Jurkat, Clone E6-1 (cell line): ENCODE data around the gene KRTAP22-1. TPM values are rescaled to one million over a fixed set of nuclear protein-coding genes. Genes with fewer than 3 reads are reported as not detected.

Experiments
- DNase-seq: peaks from one replicate; pipeline ENCODE4 v3.0.0-alpha.2; 2011; ENCODE audit warnings: low read depth, low spot score
- H3K4me3 ChIP-seq: 2 replicates; pipeline ENCODE4 v1.5.1; 2011; ENCODE audit warnings: mild to moderate bottlenecking, low read length, control low read depth, moderate library complexity
- polyA plus RNA-seq: library from polyadenylated mRNA; unstranded; fragments of >200 nt; gene quantifications from one replicate; pipeline ENCODE4 v1.2.1, GENCODE V29; 2012; ENCODE audit warnings: missing spikeins; ENCODE audit not compliant: insufficient read length, insufficient read depth

KRTAP22-1 gene
- polyA plus RNA-seq, result not detected

DNA sequence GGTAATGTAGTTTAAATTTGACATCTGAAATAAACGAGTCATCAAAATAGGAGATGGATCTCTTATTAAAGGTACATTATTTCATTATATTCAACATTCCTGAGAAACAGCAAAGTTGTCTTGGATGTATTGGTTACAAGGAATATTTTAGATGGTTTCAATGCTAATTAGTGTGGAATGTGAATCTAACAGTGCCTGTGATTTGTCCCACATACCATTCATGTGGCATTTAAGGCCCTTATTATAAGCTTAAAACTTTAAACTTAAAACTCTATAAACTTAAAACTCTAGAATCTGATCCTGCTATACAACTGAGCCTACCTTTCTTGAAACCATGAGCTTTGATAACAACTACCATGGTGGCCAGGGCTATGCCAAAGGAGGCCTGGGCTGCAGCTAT is at the start of gene KRTAP22-1:
Gene KRTAP22-1, plus strand, starts transcription at position 301 of the 400 bp plus-strand sequence.
- no peak within 1 kb of the TSS for H3K4me3 ChIP-seq
- no peak for DNase-seq

DNA sequence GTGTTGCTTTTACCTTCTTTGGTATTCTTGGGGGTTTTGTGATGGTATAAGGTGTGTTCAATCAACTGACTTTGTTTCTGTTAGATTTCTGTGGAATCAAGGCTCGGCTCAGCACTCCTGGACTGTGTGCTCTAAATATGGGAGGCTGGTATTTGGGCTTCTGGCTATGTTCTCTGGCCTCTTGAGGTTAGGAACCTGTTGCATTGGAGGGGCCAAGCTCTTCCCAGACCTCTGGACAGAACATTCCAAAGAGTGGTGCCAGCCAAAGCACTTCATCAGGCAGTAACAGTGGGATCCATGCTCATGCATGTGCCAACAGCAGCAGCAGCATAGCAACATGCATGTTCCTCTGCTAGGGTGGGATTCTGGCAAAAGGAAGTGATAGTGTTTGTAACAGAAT is 48.1 kb upstream of the KRTAP22-1 start:
- DNase-seq, result no peak
- no peak overlapping the region for H3K4me3 ChIP-seq

GRCh38 chr21:30555095-30555494 is 45.8 kb upstream of the KRTAP22-1 start:
- H3K4me3 ChIP-seq, result no peak overlapping the region
- no peak for DNase-seq

GRCh38 chr21:30561264-30561895 is 39.5 kb upstream of the KRTAP22-1 start, which contains the start of gene KRTAP19-7:
TSS of gene KRTAP19-7 (minus strand) at chr21:30561314. CDS start at chr21:30561289, 25 bp downstream.
- H3K4me3 ChIP-seq, result no peak within 1 kb of the TSS
- DNase-seq, result no peak

- no peak for DNase-seq
- no peak overlapping the region for H3K4me3 ChIP-seq
Measured at GRCh38 chr21:30561957-30562356, 38.9 kb upstream of the KRTAP22-1 start.

DNA sequence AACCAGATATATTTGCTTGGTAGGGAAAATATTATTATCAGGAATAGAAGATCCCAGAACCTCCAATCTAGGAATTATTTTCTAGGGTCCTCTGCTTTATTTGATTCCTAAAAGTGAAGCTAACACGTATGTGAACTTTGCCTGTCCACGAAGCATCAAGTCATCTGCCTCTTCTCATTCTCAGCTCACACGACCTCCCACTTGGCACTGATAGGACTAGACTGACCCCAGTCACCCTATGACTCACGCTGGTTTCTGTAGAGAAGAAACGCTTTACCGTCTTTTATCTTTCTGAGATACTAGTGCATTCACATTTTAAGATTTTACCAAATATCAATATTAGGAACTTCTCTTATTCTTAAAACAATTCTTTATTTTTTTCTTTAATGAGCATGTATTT is 37.8 kb upstream of the KRTAP22-1 start:
- DNase-seq, result no peak
- H3K4me3 ChIP-seq, result no peak overlapping the region

DNA sequence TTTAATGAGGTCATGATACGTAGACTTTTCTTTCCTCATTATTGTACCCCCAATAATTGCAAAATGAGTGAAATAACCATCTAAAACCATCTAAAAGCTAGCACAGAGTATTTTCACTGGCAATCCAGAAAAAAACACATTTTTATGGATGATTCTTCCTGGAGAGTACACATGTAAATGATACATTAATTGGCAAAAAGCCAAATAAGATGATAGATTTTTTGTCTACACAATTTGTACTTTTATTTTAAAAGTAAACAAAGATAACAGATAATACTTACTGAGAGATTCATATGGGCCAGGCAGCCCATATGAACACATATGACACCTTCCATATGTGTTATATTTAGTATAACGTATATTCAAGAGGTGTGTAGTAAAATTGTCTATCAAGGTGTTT is 37.3 kb upstream of the KRTAP22-1 start:
- H3K4me3 ChIP-seq, result no peak overlapping the region
- no peak for DNase-seq

- no peak for DNase-seq
- no peak overlapping the region for H3K4me3 ChIP-seq
Measured at GRCh38 chr21:30567617-30568016, 33.3 kb upstream of the KRTAP22-1 start.

- no peak overlapping the region for H3K4me3 ChIP-seq
- no peak for DNase-seq
Measured at GRCh38 chr21:30577766-30578165, 23.1 kb upstream of the KRTAP22-1 start.

GRCh38 chr21:30579346-30579745 is 21.5 kb upstream of the KRTAP22-1 start:
- no peak overlapping the region for H3K4me3 ChIP-seq
- DNase-seq, result no peak

DNA sequence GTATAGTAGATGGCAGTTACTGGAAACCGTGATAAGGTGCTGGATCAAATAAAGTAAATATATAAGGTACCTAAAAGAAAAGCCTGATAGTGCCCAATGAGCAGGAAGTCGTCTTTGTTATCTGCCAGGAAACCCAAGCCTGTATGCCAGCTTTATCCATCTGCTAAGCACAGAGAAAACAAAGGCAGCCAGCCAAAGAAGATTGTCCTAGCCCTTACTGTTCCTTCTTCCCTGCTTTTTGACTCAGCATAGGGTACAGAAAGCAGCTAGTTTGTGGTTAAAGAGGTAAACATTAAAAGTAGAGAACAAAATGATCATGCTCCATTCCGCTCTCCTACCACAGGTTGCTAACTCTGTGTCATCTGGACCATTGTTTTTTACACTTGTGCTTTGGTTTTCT is 20.8 kb upstream of the KRTAP22-1 start:
- H3K4me3 ChIP-seq, result no peak overlapping the region
- no peak for DNase-seq

- no peak for DNase-seq
- H3K4me3 ChIP-seq, result no peak overlapping the region
Measured at GRCh38 chr21:30582870-30583269, 18.0 kb upstream of the KRTAP22-1 start.

GRCh38 chr21:30590297-30590696 is 10.6 kb upstream of the KRTAP22-1 start, which contains the start of gene KRTAP22-2:
TSS of gene KRTAP22-2 (minus strand) at chr21:30590397.
- DNase-seq, result no peak
- H3K4me3 ChIP-seq, result no peak within 1 kb of the TSS

GRCh38 chr21:30592140-30592539 is 8.7 kb upstream of the KRTAP22-1 start, which contains the start of gene KRTAP6-3:
TSS of gene KRTAP6-3 (plus strand) at chr21:30592440. CDS start at chr21:30592446, 6 bp downstream.
- no peak for DNase-seq

GRCh38 chr21:30598802-30599201 is 2.1 kb upstream of the KRTAP22-1 start, which contains the start of gene KRTAP6-2:
TSS of gene KRTAP6-2 (minus strand) at chr21:30598902. CDS start at chr21:30598874, 28 bp downstream.
- DNase-seq, result no peak
- H3K4me3 ChIP-seq, result no peak within 1 kb of the TSS

More at GRCh38 chr21:30592140-30592539, 8.7 kb upstream of the KRTAP22-1 start, which contains the start of gene KRTAP6-3:
- no peak within 1 kb of the TSS for H3K4me3 ChIP-seq

DNA sequence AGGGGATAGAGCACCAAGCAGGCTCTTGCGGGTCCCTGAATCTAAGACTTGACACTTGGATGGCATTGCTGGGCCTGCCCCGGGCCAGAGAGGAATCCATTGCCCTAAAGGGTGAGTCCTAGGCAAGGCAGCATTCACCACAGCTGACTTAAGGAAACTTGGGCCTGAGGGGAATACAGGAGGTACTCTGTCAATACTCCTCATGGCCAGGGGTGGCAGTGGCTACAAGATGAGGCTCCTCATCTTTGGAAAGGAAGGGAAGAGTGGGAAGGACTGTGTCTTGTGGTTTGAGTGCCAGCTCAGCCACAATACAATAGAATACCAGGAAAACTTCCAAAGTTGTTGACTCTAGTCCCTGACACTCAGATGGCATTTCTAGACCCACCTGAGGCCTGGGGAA is 5.1 kb downstream of the KRTAP22-1 start:
- DNase-seq, result no peak

GRCh38 chr21:30612132-30612531 is 11.2 kb downstream of the KRTAP22-1 start:
- no peak for DNase-seq
- H3K4me3 ChIP-seq, result no peak overlapping the region

More for the DNA sequence above, 5.1 kb downstream of the KRTAP22-1 start:
- H3K4me3 ChIP-seq, result no peak overlapping the region

GRCh38 chr21:30613836-30614235 is 12.9 kb downstream of the KRTAP22-1 start, which contains the start of gene KRTAP6-1:
TSS of gene KRTAP6-1 (minus strand) at chr21:30613930. CDS start at chr21:30613904, 26 bp downstream.
- H3K4me3 ChIP-seq, result no peak within 1 kb of the TSS
- no peak for DNase-seq

DNA sequence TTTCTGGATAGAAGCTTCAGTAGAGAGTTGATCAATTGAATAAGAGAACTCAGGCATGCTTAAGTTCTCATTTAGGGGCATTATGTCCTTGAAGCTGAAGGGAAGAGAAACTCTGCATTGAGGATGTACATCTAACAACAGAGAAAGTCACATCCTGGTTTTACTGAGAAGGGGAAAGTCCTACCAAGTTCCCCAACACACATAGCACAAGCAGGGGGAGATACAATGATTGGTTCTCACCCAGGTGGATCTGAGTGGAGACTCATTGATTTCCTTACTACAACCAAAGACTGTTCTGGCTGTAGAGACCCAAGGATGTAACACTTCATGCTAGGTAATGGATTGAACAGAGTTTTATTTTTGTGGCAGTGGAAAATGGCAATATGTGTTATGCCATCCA is 14.3 kb downstream of the KRTAP22-1 start:
- H3K4me3 ChIP-seq, result no peak overlapping the region
- no peak for DNase-seq

- H3K4me3 ChIP-seq, result no peak within 1 kb of the TSS
- no peak for DNase-seq
Measured at GRCh38 chr21:30616125-30616524, 15.2 kb downstream of the KRTAP22-1 start, which contains the start of gene KRTAP20-1. TSS of gene KRTAP20-1 (plus strand) at chr21:30616425. CDS start at chr21:30616455, 30 bp downstream.

- H3K4me3 ChIP-seq, result no peak overlapping the region
Measured at GRCh38 chr21:30620080-30620479, 19.2 kb downstream of the KRTAP22-1 start.

More at GRCh38 chr21:30620080-30620479, 19.2 kb downstream of the KRTAP22-1 start:
- DNase-seq, result no peak
